Left ventricle myocardium superior (tissue), 1 donor: ENCODE measurements around the gene HMGXB4. TPM values are rescaled to one million over a fixed set of nuclear protein-coding genes. Genes with fewer than 3 reads are reported as not detected.
"Not testable (repeated sequence)": the region's sequence is repeated elsewhere in the genome, so short reads cannot be mapped to it uniquely, and the experiment has no call there.

Experiments used
- ATAC-seq: fragments of 200-7000 bp; cut with Tn5 transposase; one replicate; pipeline ENCODE4 v1.9.1; 2020; ENCODE audit warnings: mild to moderate bottlenecking, moderate library complexity
- DNase-seq: peaks from one replicate; pipeline ENCODE4 v3.0.0-alpha.2; 2020
- intact Hi-C: fragments of 100-400 bp; cut with micrococcal nuclease; formaldehyde crosslinking; loops from one replicate; pipeline ENCODE4 v1.11.0; 2022
- long read RNA-seq: library from polyadenylated mRNA; unstranded; transcript quantifications from one replicate; pipeline ENCODE4 v2.0.0, GENCODE V29; 2021
- total RNA-seq: library from RNA; stranded (reverse); fragmentation: NEBNext Ultra II Directional; extraction: Animal tissue kit (Norgen Biotek cat#: 25700); gene quantifications from one replicate; pipeline ENCODE4 v1.2.1, GENCODE V29; 2021
- donor health status: DM: no; HTN: yes; CAD: no; lungs with severe emphysema.

The HMGXB4 gene, protein sequence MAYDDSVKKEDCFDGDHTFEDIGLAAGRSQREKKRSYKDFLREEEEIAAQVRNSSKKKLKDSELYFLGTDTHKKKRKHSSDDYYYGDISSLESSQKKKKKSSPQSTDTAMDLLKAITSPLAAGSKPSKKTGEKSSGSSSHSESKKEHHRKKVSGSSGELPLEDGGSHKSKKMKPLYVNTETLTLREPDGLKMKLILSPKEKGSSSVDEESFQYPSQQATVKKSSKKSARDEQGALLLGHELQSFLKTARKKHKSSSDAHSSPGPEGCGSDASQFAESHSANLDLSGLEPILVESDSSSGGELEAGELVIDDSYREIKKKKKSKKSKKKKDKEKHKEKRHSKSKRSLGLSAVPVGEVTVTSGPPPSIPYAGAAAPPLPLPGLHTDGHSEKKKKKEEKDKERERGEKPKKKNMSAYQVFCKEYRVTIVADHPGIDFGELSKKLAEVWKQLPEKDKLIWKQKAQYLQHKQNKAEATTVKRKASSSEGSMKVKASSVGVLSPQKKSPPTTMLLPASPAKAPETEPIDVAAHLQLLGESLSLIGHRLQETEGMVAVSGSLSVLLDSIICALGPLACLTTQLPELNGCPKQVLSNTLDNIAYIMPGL
- 10.5 TPM for total RNA-seq
- long read RNA-seq, partial matches to known transcripts: 6 of 10 reads
- long read RNA-seq, other reads (novel, unspliced or antisense): 0 of 10 reads

DNA sequence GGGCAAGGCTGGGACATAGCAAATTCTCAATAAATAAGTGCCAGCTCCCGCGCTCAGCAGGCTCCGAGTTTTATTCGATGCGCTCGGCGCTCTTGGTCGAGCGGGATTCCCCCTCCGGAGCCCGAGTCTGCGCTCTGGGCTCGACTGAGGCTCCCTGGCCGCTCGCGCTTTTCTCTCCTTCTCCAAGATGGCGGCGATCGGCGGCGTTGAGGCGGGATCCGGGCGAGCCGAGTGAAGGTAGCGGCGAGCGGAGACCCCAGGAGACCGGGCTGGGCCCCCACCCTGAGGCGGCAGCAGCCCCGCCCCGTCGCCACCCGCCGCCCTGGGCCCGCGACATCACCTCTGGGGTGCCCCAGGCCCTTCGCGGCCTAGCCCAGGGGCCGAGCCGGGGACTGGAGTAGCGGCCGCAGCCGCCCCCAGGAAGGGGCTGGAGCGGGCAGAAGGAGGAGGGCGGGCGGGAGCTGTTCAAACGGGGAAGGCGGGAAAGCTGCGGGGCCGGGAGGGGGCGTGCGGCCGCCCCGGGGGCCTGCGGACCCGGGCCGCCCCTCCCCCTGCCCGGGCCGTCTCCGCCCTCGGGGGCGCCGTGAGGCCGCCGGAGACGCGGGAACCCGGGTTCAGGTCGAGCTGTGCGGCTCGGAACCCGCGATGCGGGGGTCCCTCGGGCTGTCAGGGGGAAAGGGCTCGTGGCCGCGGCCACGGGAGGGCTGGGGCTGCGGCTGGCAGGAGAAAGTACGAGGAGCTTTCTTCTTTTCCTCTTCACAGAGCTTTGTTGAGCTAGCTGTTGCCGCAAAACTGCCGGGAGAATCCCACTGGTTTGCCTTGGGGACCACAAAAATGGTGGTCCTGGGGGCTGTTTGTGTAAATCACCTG is at the start of gene HMGXB4:
TSS of gene HMGXB4 (plus strand) at position 173 of the 870 bp plus-strand sequence. CDS start 4,898 bp downstream, outside the sequence.
- ATAC-seq: peak; percentile 97
- intact Hi-C loops: no loop called here

DNA sequence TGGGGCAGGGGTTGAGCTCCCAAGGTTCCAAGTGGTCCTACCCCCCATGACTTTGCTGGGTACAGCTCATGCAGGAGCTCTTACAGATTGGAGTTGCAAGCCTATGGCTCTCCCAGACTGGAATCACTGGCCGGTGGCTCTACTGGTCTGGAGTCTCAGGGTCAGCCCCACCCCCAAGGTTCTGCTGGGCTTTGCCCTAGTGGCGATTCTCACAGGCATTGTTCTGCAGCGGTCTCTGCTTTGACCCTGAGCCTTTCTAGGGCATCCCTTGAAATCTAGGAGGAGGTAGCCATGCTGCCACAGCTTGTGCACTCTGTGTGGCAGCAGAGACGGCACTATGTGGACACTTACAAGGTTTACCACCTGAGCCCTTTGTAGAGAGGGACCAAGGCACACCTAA is 49.3 kb upstream of the HMGXB4 start:
- intact Hi-C loops: no loop called here
- no peak for ATAC-seq
- no peak for DNase-seq

More for the DNA sequence above, at the start of gene HMGXB4:
- DNase-seq: peak; percentile 93

DNA sequence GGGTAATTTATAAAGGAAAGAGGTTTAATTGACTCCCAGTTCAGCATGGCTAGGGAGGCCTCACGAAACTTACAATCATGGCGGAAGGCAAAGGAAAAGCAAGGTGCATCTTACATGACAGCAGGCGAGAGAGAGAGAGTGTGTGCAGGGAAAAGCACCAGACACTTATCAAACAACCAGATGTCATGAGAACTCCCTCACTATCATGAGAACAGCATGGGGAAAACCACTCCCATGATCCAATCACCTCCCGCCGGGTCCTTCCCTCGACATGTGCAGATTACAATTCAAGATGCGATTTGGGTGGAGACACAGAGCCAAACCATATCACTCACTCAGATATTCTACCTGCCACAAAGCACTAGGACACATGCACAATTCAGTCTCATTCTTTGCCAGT is 48.1 kb upstream of the HMGXB4 start:
- DNase-seq (no peak), ATAC-seq (no peak)
- intact Hi-C loops: no loop called here

DNA sequence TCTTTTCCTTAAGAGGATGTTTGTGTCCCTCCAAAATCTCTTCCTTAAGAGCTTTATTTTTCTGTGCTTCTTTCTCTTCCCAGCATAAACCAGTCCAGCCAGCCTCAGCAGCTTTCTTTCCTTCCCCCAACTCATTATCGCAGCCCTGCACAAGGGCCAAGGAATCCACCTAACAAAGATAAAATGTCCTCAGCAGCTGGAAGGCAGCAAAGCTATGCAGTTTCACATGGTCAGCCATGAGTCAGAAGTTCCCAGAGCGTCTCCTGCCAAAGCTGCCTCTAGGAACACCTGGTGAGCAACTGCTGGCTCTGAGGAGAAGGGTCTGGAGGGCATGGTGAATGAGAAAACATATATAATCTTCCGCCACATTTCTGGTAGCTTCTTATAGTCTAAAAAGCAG is 45.3 kb upstream of the HMGXB4 start:
- DNase-seq (no peak), ATAC-seq (peak; percentile 64)
- intact Hi-C loops: no loop called here

DNA sequence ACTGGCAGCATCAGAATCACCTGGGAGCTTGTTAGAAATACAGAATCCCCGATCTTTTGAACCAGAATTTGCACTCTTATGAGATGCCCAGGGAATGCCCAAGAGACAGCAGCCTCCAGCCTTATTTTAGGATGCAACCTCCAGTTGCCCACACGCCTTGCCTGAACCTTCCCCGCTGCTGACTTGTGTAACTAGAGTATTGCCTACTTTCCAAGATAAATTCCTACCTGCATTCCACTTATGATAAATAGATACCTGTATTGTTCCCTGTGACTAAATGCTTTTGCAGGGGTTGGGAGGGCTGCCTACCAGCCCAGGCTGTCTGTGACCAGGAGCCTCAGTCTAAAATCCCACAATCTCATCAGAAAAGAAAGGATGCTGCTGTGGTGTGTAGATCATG is 44.3 kb upstream of the HMGXB4 start:
- DNase-seq (no peak), ATAC-seq (no peak)
- intact Hi-C loops: no loop called here

DNA sequence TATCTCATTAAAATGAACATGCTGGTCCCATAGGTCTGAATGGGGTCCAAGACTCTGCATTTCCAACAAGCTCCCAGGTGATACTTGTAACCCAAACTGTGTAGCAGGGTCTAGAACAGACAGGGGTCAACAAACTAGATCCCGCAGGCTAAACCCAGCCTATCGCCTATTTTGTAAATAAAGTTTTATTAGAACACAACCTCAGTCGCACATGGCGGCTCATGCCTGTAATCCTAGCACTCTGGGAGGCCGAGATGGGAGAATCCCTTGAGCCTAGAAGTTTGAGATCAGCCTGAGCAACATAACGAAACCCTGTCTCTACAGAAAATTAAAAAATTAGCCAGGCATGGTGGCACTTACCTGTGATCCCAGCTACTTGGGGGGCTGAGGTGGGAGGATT is 42.3 kb upstream of the HMGXB4 start:
- DNase-seq (no peak), ATAC-seq (no peak)
- intact Hi-C loops: no loop called here

DNA sequence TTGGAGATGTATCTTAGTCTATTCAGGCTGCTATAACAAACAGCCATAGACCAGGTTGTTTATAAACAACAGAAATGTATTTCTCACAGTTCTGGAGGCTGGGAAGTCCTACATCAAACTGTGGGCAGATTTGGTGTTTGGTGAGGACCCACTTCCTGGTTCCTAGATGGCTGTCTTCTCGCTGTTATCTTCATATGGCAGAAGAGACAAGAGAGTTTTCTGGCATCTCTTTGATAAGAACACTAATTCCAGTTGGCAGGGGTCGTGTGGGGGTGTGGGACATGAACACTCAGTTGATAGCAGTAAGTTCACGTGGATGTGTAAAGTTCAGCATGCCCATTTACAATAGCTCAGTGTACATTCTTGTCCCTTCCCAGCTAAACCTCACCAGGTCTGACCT is 41.3 kb upstream of the HMGXB4 start:
- intact Hi-C loops: no loop called here
- no peak for ATAC-seq
- no peak for DNase-seq

DNA sequence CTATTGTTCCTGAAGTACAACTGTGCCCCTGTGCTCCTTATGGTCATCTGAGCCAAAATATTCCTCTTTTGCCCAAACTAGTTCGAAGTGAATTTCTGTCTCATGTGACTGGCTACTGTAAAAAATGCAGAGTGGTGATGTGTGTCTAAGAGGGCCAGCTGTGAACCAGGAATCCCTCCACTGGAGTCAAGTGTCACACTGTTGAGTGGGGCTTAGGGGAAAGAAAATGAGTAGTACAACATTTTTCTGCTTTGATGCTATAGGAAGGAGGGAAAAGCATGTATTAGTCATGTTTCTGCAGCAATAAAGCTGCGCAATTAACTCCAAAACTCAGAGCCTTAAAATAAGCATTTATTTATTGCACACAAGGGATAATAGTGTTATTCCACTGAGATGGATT is 39.8 kb upstream of the HMGXB4 start:
- intact Hi-C loops: no loop called here
- no peak for DNase-seq
- no peak for ATAC-seq

DNA sequence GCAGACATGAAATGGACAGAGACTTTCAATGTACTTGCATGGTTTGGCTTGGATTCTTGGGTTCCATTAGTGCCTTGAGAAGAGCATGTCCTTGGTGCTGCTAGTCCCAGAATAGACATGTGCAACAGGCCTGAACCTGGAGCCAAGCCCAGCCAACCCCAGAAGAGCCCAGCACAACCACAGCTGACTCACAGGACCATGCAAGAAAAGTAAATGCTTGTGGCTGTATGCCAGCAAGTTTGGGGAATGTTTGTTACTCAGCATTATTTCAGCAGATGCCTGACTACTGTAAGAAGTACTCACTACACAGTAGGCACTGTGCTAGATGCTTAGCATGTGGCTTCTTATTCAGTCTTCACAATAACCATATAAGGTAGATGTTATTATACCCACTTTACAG is 39.2 kb upstream of the HMGXB4 start:
- ATAC-seq (no peak), DNase-seq (no peak)
- intact Hi-C loops: no loop called here

DNA sequence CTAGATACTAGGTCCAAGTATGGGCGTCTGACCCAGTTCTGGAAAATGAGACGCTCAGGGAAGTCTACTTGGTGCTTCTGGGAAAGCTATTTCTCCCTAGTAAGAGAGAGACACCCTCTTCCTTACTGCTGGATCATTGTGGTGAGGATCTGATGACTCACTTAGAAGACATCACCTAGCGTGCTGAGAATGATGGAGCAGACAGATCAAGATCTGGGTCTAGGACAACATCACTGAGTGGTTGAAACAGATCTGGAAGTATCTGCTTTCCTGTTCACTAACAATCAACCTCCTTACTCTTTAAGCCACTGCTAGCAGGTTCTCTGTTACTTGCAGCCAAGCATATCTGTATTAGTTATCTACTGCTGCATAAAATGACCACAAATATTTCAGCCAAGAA is 38.3 kb upstream of the HMGXB4 start:
- no peak for ATAC-seq
- DNase-seq: no peak
- intact Hi-C loops: no loop called here

DNA sequence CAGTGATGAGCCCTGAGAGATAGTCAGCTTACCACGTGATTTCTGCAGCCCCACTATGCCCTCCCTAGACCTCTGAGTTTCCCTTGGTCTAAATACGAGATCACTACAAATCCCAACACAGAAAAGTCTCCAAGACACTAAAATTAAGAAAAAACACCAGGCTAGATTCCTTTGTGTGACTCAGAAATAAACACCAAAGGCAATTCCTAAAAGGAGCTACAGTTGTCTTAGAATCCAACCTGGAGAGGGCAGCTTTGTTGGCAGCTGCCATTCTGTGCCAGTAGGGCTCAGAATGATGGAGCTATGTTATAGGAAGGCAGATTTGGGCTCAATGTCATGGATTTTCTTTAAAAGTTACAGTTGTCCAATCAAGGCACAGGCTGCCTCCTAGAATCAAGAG is 37.1 kb upstream of the HMGXB4 start:
- intact Hi-C loops: no loop called here
- ATAC-seq (no peak), DNase-seq (no peak)

DNA sequence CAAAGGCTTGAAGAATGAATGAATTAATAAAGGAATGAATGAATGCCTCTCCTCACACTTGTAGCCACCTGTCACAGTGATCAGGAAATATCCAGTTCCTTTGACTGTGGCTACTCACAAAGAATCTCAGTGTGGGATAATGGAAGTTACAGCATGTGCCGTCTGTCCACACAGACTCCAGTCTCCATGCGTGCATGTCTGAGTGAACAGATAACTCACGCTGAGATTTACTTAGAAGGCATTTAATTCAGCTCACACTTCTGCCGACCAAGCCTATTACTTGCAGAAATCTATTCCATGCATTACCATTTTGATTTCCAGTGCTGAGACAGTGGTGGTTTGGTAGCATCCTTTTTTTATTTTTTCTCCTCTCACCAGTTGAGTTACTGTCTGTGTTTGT is 32.3 kb upstream of the HMGXB4 start:
- intact Hi-C loops: no loop called here
- ATAC-seq: no peak

DNA sequence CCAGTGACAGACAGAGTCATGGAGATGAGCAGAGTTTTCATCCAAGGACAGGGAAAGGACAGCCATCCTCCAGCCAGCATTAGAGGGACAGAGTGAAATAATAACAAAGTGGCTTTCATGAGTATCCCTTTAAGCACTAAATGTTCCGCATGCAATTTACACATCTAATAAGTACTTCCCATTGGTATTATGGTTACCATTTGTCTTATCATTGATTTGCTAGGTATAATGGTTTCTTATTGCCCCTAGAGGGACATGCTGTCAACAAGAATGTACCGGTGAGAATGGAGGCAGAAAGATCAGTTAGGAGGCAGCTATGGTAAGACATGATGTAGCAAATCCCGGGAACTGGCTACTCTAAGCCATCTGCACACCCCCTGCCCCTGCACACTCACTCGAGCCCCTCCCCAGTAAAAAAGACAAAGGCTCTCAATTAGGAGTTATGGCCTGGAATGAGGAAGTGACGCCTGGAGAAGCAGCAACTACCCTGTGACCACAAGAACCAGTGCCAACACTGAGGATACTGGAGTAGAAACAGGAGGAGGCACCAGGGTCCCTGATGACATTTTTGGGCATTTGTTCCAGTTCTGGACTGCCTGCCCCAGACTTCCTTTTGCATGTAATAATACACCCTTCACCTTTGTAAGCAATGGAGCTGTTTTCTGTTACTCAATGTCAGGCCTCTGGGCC is 30.2 kb upstream of the HMGXB4 start:
- ATAC-seq (no peak), DNase-seq (no peak)
- intact Hi-C loops: no loop called here

More for the DNA sequence above, 32.3 kb upstream of the HMGXB4 start:
- no peak for DNase-seq

DNA sequence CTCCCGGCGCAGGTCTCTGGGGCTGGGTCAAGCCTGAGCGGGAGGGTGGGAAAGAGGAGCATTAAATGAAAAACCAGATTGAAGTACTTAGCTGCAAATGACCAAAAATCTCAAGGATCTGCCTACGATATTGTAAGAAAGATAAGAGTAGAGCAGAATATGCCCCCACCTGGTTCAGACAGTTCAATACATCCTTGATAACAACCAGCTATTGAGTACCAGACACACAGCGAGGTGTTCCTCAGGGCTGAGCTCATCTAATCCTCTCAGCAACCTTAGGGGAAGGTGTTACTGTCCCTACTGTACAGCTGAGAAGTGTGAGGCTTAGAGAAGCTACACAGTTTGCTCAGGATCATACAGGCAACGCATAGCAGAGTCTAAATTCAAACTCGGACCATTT is 27.4 kb upstream of the HMGXB4 start:
- intact Hi-C loops: no loop called here
- no peak for DNase-seq
- ATAC-seq: no peak

DNA sequence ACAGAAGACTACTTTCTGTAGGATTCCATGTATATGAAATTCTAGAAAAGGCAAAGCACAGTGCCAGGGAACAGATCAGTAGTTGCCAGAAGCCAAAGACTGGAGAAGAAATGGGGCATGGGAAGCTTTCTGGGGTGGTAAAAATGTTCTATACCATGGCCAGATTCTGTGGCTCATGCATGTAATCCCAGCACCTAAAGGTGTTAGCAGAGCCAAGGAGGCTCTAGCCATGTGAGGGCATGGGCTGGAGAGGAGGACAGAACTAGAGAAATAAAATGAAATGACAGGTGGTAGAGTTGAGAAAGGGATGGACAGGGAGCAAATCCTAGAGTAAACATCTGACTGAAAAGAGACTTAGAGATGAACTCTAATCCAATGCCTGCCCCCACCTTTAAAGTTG is 26.9 kb upstream of the HMGXB4 start:
- ATAC-seq (no peak), DNase-seq (no peak)
- intact Hi-C loops: no loop called here

DNA sequence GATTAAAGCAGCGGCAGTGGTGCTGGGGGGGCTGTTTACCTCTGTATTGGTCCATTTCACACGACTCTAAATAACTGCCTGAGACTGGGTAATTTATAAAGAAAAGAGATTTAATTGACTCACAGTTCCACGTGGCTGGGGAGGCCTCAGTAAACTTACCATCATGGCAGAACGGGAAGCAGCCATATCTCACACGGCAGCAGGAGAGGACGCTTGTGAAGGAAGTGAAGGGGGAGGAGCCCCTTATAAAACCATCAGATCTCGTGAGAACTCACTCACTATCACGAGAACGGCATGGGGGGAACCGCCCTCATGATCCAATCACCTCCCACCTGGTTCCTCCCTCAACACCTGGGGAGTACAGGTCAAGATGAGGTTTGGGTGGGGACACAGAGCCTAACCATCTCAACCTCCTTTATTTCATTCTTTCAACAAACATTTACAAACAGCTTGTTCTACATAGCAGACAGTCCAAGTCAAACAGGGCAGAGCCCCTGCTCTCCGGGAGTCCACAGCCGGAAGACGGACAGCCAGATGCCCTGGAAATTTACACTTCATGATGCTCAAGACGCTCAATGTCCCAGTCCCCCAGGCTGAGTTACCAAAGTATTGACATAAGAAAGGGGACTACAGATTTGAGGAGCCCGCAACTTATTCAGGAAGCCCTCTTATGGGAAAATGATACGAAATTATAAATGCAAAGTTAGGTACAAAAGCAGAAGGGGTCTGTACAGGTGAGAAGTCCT is 26.3 kb upstream of the HMGXB4 start:
- intact Hi-C loops: no loop called here
- DNase-seq (no peak), ATAC-seq (no peak)

DNA sequence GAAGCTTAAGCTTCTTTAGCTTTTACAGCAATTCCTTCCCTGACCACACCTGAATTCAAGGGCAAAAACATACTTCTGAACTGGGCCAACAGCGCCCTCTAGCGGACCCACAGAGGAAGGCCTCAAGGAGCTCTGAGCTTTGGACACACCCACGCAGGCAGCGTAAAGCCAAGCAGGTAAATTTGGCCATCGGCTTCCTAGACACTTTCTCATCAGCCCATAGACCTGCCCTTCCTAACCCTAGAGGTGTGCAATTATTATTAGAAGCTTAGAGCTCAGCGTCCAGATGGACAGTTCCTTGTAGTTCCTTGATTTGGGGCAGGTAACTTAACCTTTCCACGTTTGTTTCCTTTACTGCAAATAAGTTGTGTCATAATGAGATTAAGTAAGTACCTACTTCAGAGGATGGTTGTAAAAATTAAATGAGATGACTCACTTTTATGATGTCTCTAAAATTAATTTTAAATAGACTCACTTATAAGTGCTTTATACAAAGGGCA is 25.7 kb upstream of the HMGXB4 start:
- peak; percentile 65 for ATAC-seq
- intact Hi-C loops: no loop called here
- DNase-seq: peak; percentile 48

DNA sequence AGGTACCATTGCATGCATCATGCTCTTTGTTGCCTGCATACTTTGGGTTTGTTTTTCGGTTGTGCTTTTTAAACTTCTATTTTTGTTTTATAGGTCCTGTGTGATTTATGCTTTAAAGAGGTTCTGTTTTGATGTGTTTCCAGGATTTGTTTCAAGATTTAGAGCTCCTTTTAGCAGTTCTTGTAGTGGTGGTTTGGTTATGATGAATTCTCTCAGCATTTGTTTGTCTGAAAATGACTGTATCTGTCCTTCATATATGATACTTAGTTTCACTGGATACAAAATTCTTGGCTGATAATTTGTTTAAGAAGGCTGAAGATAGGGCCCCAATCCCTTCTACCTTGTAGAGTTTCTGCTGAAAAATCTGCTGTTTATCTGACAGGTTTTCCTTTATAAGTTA is 18.5 kb upstream of the HMGXB4 start:
- DNase-seq, ATAC-seq, intact Hi-C loops: not testable (repeated sequence)
